Body of pancreas (tissue), 4 donors: ENCODE results near the gene PDCD1.

Experiments used
- CTCF ChIP-seq, 7 experiments: fragments of 450-650 bp in 4 of 7; fragments of 200-600 bp in 3 of 7; sonication (generic) in 3 of 7; IDR thresholded peaks; one replicate each; pipeline ENCODE4 v1.5.1; 2016 to 2019; ENCODE audit warnings: antibody characterized with exemption in 7 of 7
- POLR2A ChIP-seq, 3 donors: fragments of 450-650 bp; IDR thresholded peaks; one replicate each; pipeline ENCODE4 v1.6.1; 2016; ENCODE audit warnings: antibody characterized with exemption in 3 of 3, mild to moderate bottlenecking in 2 of 3

- TF ChIP-seq CTCF (IDR thresholded peaks at IDR 0.05) = no peak
- TF ChIP-seq POLR2A (IDR thresholded peaks at IDR 0.05) = no peak
These were observed 11.4 kb upstream of the PDCD1 start for GRCh38 chr2:241870081-241870541.
